CD14-positive monocyte (primary cell): Measurements from ENCODE around the gene THSD4. TPM values are rescaled to one million over a fixed set of nuclear protein-coding genes. Genes with fewer than 3 reads are reported as not detected.

ENCODE experiments used
- DNase-seq, 3 donors: peaks; one replicate each; pipeline ENCODE4 v3.0.0-alpha.2; 2011 to 2022
- H2AFZ ChIP-seq: 2 replicates; pipeline ENCODE4 v1.6.0; 2012; ENCODE audit warnings: mild to moderate bottlenecking, low read depth, low read length, inconsistent platforms; ENCODE audit not compliant: insufficient read depth, poor library complexity, severe bottlenecking
- H3K27ac ChIP-seq, 2 donors: 1 replicate in 1 of 2; 2 replicates in 1 of 2; pipeline ENCODE4 v1.5.1; 2012 to 2013; ENCODE audit warnings: low read length in 2 of 2, control low read depth in 1 of 2, inconsistent platforms in 1 of 2, low read depth in 1 of 2, mild to moderate bottlenecking in 1 of 2
- H3K27me3 ChIP-seq, 2 donors: one replicate each; pipeline versions ENCODE4 v1.6.0 to v1.6.1; 2011 to 2013; ENCODE audit warnings: low read length in 2 of 2; ENCODE audit not compliant: control insufficient read depth in 2 of 2, insufficient read depth in 2 of 2
- H3K36me3 ChIP-seq, 2 donors: replicated peaks in 1 of 2; 1 replicate in 1 of 2; 2 replicates in 1 of 2; pipeline versions ENCODE4 v1.5.1 to v1.6.1; 2012 to 2013; ENCODE audit warnings: low read length in 2 of 2, control low read depth in 1 of 2, inconsistent platforms in 1 of 2, mild to moderate bottlenecking in 1 of 2; ENCODE audit not compliant: insufficient read depth in 2 of 2, control insufficient read depth in 1 of 2
- H3K4me1 ChIP-seq, 2 donors: 1 replicate in 1 of 2; 2 replicates in 1 of 2; pipeline versions ENCODE4 v1.5.1 to v1.6.1; 2012 to 2013; ENCODE audit warnings: low read length in 2 of 2, control low read depth in 1 of 2, inconsistent platforms in 1 of 2, mild to moderate bottlenecking in 1 of 2, moderate library complexity in 1 of 2; ENCODE audit not compliant: insufficient read depth in 2 of 2, control insufficient read depth in 1 of 2
- H3K4me2 ChIP-seq: replicated peaks from 2 replicates; pipeline ENCODE3; 2012; ENCODE audit warnings: low read length, moderate library complexity, mild to moderate bottlenecking; ENCODE audit not compliant: poor library complexity, severe bottlenecking; ENCODE audit errors: extremely low read depth
- H3K4me3 ChIP-seq, 3 experiments: fragments of 200-600 bp in 1 of 3; sonication (generic) in 1 of 3; replicated peaks in 1 of 3; 1 replicate in 2 of 3; 2 replicates in 1 of 3; pipeline ENCODE4 v1.5.1; 2011 to 2013; ENCODE audit warnings: low read length in 3 of 3, mild to moderate bottlenecking in 3 of 3, control low read depth in 2 of 3, low read depth in 2 of 3, inconsistent platforms in 1 of 3, moderate library complexity in 1 of 3
- H3K79me2 ChIP-seq: 2 replicates; pipeline ENCODE4 v1.6.0; 2012; ENCODE audit warnings: mild to moderate bottlenecking, control low read depth, inconsistent platforms, low read length, moderate library complexity; ENCODE audit not compliant: insufficient read depth
- H3K9ac ChIP-seq: 2 replicates; pipeline ENCODE4 v1.6.0; 2017; ENCODE audit warnings: low read length, mild to moderate bottlenecking; ENCODE audit not compliant: insufficient read depth, poor library complexity, severe bottlenecking
- H3K9me3 ChIP-seq, 2 donors: replicated peaks in 1 of 2; 1 replicate in 1 of 2; 2 replicates in 1 of 2; pipeline versions ENCODE4 v1.5.1 to v1.6.1; 2012 to 2013; ENCODE audit warnings: low read length in 2 of 2, control low read depth in 1 of 2; ENCODE audit not compliant: control insufficient read depth in 1 of 2, insufficient read depth in 1 of 2
- H4K20me1 ChIP-seq: 2 replicates; pipeline ENCODE4 v1.6.0; 2012; ENCODE audit warnings: mild to moderate bottlenecking, low read length, control low read depth, moderate library complexity; ENCODE audit not compliant: insufficient read depth
- H3K27ac Mint-ChIP-seq, 7 donors: one replicate each; pipeline ENCODE4 v1.8.0; 2020; ENCODE audit warnings: mild to moderate bottlenecking in 7 of 7, mixed read lengths in 7 of 7, moderate library complexity in 6 of 7, inconsistent platforms in 2 of 7
- H3K27me3 Mint-ChIP-seq, 3 donors: one replicate each; pipeline ENCODE4 v1.8.0; 2021 to 2022; ENCODE audit warnings: low read depth in 3 of 3, mild to moderate bottlenecking in 3 of 3, mixed read lengths in 3 of 3, moderate library complexity in 3 of 3, inconsistent platforms in 1 of 3
- H3K36me3 Mint-ChIP-seq, 2 donors: one replicate each; pipeline ENCODE4 v1.8.0; 2020; ENCODE audit warnings: mixed read lengths in 2 of 2, inconsistent platforms in 1 of 2, mild to moderate bottlenecking in 1 of 2
- H3K4me1 Mint-ChIP-seq: one replicate; pipeline ENCODE4 v1.8.0; 2020; ENCODE audit warnings: mild to moderate bottlenecking, mixed read lengths
- H3K4me3 Mint-ChIP-seq, 2 donors: one replicate each; pipeline ENCODE4 v1.8.0; 2020; ENCODE audit warnings: mild to moderate bottlenecking in 2 of 2, mixed read lengths in 2 of 2, moderate library complexity in 1 of 2
- H3K9me3 Mint-ChIP-seq, 7 donors: one replicate each; pipeline ENCODE4 v1.8.0; 2020 to 2022; ENCODE audit warnings: mixed read lengths in 7 of 7, mild to moderate bottlenecking in 6 of 7, moderate library complexity in 6 of 7, inconsistent platforms in 2 of 7
- WGBS: methylation state at CpG from one replicate; pipeline ENCODE4 v1.1.5; 2013; ENCODE audit warnings: missing lambda C conversion rate; ENCODE audit not compliant: insufficient coverage; 5-methylcytosine and 5-hydroxymethylcytosine counted together
- intact Hi-C, 2 donors: fragments of 100-400 bp; cut with micrococcal nuclease; formaldehyde crosslinking; loops; one replicate each; pipeline versions ENCODE4 v1.15.0 to v1.15.1; 2023
- polyA plus RNA-seq, 3 donors: library from polyadenylated mRNA; depleted of rRNA in 1 of 3; unstranded in 2 of 3; stranded (reverse) in 1 of 3; fragments of 300-500 nt in 2 of 3; fragments of >200 nt in 1 of 3; fragmentation: Illumina TruSeq in 2 of 3; gene quantifications; 1 replicate in 2 of 3; 2 replicates in 1 of 3; pipeline ENCODE4 v1.2.3, GENCODE V29; 2012 to 2021
- TF ChIP-seq, protein P1 (sequence below): fragments of 200-600 bp; IDR thresholded peaks from one replicate; pipeline ENCODE4 v1.8.0; 2022; ENCODE audit warnings: antibody characterized with exemption, mild to moderate bottlenecking

THSD4 gene
- polyA plus RNA-seq, 3 donors: not detected

DNA sequence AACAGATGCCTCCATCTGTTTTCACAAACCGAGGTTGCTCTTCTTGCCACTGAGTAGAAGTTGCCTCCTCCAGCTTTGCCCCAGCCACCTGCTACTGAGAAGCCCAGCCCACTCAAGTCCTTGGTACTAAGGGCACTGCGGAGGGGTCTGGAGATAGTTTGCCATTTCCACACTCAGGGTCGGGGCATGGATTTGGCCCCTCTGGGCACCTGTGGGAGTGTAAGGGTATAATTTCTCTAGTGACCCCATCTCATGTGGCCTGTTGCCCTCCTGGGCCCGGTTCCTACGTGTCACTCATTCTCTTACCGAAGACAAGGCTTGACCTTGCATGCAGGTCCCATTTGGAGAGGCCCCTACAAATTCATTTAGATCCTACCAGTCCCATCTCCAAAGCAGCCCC is 79.0 kb downstream of the THSD4 start:
- no peaks in the 10 kb centered on the region for H3K36me3 ChIP-seq
- DNase-seq: no peak
- Mint-ChIP-seq H3K4me1 (no peaks in the 10 kb centered on the region), H3K27ac (peak overlapping the region in 1 of 7 donors; percentile 13), H3K36me3 (no peaks in the 10 kb centered on the region), H3K27me3 (peaks cover 0 to 8% (median 0%) of the 10 kb centered on the region in 3 donors), H3K9me3 (peaks cover 0 to 13% (median 5%) of the 10 kb centered on the region in 7 donors), H3K4me3 (no peak overlapping the region)
- no peak overlapping the region for H2AFZ ChIP-seq
- no peaks in the 10 kb centered on the region for H4K20me1 ChIP-seq
- H3K4me1 ChIP-seq: no peaks in the 10 kb centered on the region
- H3K27me3 ChIP-seq: no peaks in the 10 kb centered on the region
- no peak overlapping the region for H3K4me2 ChIP-seq
- no peaks in the 10 kb centered on the region for H3K9me3 ChIP-seq
- 67% methylated on average over 4 of the region's 6 CpGs for WGBS
- no peak overlapping the region for H3K27ac ChIP-seq
- no peaks in the 10 kb centered on the region for H3K79me2 ChIP-seq
- H3K9ac ChIP-seq: no peak overlapping the region
- H3K4me3 ChIP-seq: no peak overlapping the region
- intact Hi-C loops: no loop called here
- TF ChIP-seq, protein P1, sequence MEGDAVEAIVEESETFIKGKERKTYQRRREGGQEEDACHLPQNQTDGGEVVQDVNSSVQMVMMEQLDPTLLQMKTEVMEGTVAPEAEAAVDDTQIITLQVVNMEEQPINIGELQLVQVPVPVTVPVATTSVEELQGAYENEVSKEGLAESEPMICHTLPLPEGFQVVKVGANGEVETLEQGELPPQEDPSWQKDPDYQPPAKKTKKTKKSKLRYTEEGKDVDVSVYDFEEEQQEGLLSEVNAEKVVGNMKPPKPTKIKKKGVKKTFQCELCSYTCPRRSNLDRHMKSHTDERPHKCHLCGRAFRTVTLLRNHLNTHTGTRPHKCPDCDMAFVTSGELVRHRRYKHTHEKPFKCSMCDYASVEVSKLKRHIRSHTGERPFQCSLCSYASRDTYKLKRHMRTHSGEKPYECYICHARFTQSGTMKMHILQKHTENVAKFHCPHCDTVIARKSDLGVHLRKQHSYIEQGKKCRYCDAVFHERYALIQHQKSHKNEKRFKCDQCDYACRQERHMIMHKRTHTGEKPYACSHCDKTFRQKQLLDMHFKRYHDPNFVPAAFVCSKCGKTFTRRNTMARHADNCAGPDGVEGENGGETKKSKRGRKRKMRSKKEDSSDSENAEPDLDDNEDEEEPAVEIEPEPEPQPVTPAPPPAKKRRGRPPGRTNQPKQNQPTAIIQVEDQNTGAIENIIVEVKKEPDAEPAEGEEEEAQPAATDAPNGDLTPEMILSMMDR: no peak

DNA sequence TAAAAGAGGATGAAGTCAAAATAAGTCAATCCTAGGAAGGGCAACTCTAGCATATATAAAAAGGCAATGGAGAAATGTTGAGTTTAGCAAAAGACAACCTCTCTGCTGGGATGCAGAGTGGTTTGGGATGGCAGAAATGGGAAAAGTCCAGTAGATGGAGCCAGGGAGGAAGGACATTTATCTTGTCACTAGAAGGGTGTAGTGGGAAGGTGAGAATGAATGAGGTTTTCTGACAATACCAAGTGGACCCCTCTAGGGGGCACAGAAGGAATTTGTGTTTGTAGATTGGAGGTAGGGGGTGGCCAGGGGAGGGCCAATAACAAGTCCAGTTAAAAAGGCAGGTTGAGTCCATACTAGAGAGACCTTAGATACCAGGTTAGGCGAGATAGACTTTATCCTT is 80.0 kb downstream of the THSD4 start:
- no peaks in the 10 kb centered on the region for H3K9me3 ChIP-seq
- H3K27ac ChIP-seq: no peak overlapping the region
- H3K9me3 Mint-ChIP-seq: peaks cover 0 to 13% (median 5%) of the 10 kb centered on the region in 7 donors
- intact Hi-C loops: no loop called here
- no peaks in the 10 kb centered on the region for H3K27me3 ChIP-seq
- H3K9ac ChIP-seq: no peak overlapping the region
- H3K27ac Mint-ChIP-seq: peak overlapping the region in 1 of 7 donors; percentile 45
- H2AFZ ChIP-seq: no peak overlapping the region
- H3K4me3 ChIP-seq: no peak overlapping the region
- no peaks in the 10 kb centered on the region for H4K20me1 ChIP-seq
- TF ChIP-seq, protein P1: no peak
- no peaks in the 10 kb centered on the region for H3K4me1 Mint-ChIP-seq
- no peaks in the 10 kb centered on the region for H3K36me3 ChIP-seq
- no peaks in the 10 kb centered on the region for H3K36me3 Mint-ChIP-seq
- H3K4me3 Mint-ChIP-seq: no peak overlapping the region
- H3K27me3 Mint-ChIP-seq: peaks cover 0 to 4% (median 0%) of the 10 kb centered on the region in 3 donors
- no peak overlapping the region for H3K4me2 ChIP-seq
- H3K79me2 ChIP-seq: no peaks in the 10 kb centered on the region
- WGBS: 100% methylated on average over 1 of the region's 1 CpG
- DNase-seq: no peak
- no peaks in the 10 kb centered on the region for H3K4me1 ChIP-seq
